IPS-15b (cell line): ENCODE measurements around the gene ULBP1.
"Not testable (repeated sequence)": the region's sequence is repeated elsewhere in the genome, so short reads cannot be mapped to it uniquely, and the experiment has no call there.

ENCODE experiments used
- H3K27me3 ChIP-seq: one replicate; pipeline ENCODE4 v1.6.1; 2013; ENCODE audit warnings: low read length; ENCODE audit not compliant: control insufficient read depth, insufficient read depth
- H3K36me3 ChIP-seq: one replicate; pipeline ENCODE4 v1.6.1; 2013; ENCODE audit warnings: low read length; ENCODE audit not compliant: control insufficient read depth, insufficient read depth
- H3K4me1 ChIP-seq: one replicate; pipeline ENCODE4 v1.6.1; 2013; ENCODE audit warnings: mild to moderate bottlenecking, low read length; ENCODE audit not compliant: control insufficient read depth, insufficient read depth
- H3K4me3 ChIP-seq: one replicate; pipeline ENCODE4 v1.5.1; 2013; ENCODE audit warnings: low read depth, low read length
- H3K9ac ChIP-seq: one replicate; pipeline ENCODE4 v1.6.1; 2013; ENCODE audit warnings: low read depth, mild to moderate bottlenecking, low read length
- H3K9me3 ChIP-seq: one replicate; pipeline ENCODE4 v1.6.1; 2013; ENCODE audit warnings: mild to moderate bottlenecking, low read length; ENCODE audit not compliant: control insufficient read depth, insufficient read depth

The ULBP1 gene

GRCh38 chr6:149958124-149958523, 5.6 kb upstream of the ULBP1 start:
- not testable (repeated sequence) for H3K4me1 ChIP-seq, H3K4me3 ChIP-seq, H3K36me3 ChIP-seq, H3K9ac ChIP-seq, H3K9me3 ChIP-seq
- peaks cover 91% of the 10 kb centered on the region for H3K27me3 ChIP-seq

GRCh38 chr6:149959806-149960205, 3.9 kb upstream of the ULBP1 start:
- H3K9me3 ChIP-seq, H3K4me3 ChIP-seq, H3K4me1 ChIP-seq, H3K9ac ChIP-seq, H3K36me3 ChIP-seq: not testable (repeated sequence)
- peaks cover 94% of the 10 kb centered on the region for H3K27me3 ChIP-seq

GRCh38 chr6:149960488-149960887, 3.3 kb upstream of the ULBP1 start:
- H3K36me3 ChIP-seq, result no peaks in the 10 kb centered on the region
- H3K9me3 ChIP-seq, result no peaks in the 10 kb centered on the region
- H3K4me1 ChIP-seq, result no peaks in the 10 kb centered on the region
- no peak overlapping the region for H3K4me3 ChIP-seq
- peaks cover 94% of the 10 kb centered on the region for H3K27me3 ChIP-seq
- no peak overlapping the region for H3K9ac ChIP-seq

- H3K9me3 ChIP-seq, result no peaks in the 10 kb centered on the region
- no peaks in the 10 kb centered on the region for H3K4me1 ChIP-seq
- peaks cover 94% of the 10 kb centered on the region for H3K27me3 ChIP-seq
- no peaks in the 10 kb centered on the region for H3K36me3 ChIP-seq
- no peak overlapping the region for H3K4me3 ChIP-seq
- no peak overlapping the region for H3K9ac ChIP-seq
Measured at GRCh38 chr6:149961728-149962425, 1.9 kb upstream of the ULBP1 start.

- Histone ChIP-seq H3K36me3 (no peaks in the 10 kb centered on the region), H3K9me3 (no peaks in the 10 kb centered on the region), H3K27me3 (peaks cover 94% of the 10 kb centered on the region), H3K4me3 (peak overlapping the region; percentile 75), H3K4me1 (no peaks in the 10 kb centered on the region), H3K9ac (no peak overlapping the region)
Measured at GRCh38 chr6:149962461-149963211, 1.1 kb upstream of the ULBP1 start.

GRCh38 chr6:149963212-149963461, 606 bp upstream of the ULBP1 start:
- Histone ChIP-seq H3K4me1 (no peaks in the 10 kb centered on the region), H3K36me3 (no peaks in the 10 kb centered on the region), H3K9ac (no peak overlapping the region), H3K27me3 (peaks cover 94% of the 10 kb centered on the region), H3K9me3 (no peaks in the 10 kb centered on the region), H3K4me3 (peak overlapping the region; percentile 75)

GRCh38 chr6:149964308-149965193, 808 bp downstream of the ULBP1 start:
- H3K27me3 ChIP-seq, result peaks cover 98% of the 10 kb centered on the region
- H3K9me3 ChIP-seq, result no peaks in the 10 kb centered on the region
- H3K9ac ChIP-seq, result peak overlapping the region; percentile 54
- H3K4me1 ChIP-seq, result no peaks in the 10 kb centered on the region
- peak overlapping the region; percentile 75 for H3K4me3 ChIP-seq
- no peaks in the 10 kb centered on the region for H3K36me3 ChIP-seq

GRCh38 chr6:149965194-149966020, 1.7 kb downstream of the ULBP1 start:
- Histone ChIP-seq H3K9me3 (no peaks in the 10 kb centered on the region), H3K4me3 (peak overlapping the region; percentile 75), H3K27me3 (peaks cover 99% of the 10 kb centered on the region), H3K36me3 (no peaks in the 10 kb centered on the region), H3K9ac (no peak overlapping the region), H3K4me1 (no peaks in the 10 kb centered on the region)

- not testable (repeated sequence) for H3K4me1 ChIP-seq, H3K9ac ChIP-seq, H3K9me3 ChIP-seq, H3K36me3 ChIP-seq, H3K4me3 ChIP-seq
- peaks cover 98% of the 10 kb centered on the region for H3K27me3 ChIP-seq
Measured at GRCh38 chr6:149966319-149966718, 2.6 kb downstream of the ULBP1 start.

GRCh38 chr6:149967591-149967990, 3.8 kb downstream of the ULBP1 start:
- Histone ChIP-seq H3K27me3 (peaks cover 97% of the 10 kb centered on the region), H3K9me3 (no peaks in the 10 kb centered on the region), H3K4me3 (no peak overlapping the region), H3K36me3 (no peaks in the 10 kb centered on the region), H3K4me1 (no peaks in the 10 kb centered on the region), H3K9ac (no peak overlapping the region)

- H3K9ac ChIP-seq, H3K4me3 ChIP-seq, H3K4me1 ChIP-seq, H3K36me3 ChIP-seq, H3K9me3 ChIP-seq: not testable (repeated sequence)
- H3K27me3 ChIP-seq, result peaks cover 97% of the 10 kb centered on the region
Measured at GRCh38 chr6:149967999-149968398, 4.3 kb downstream of the ULBP1 start.
